HCT116 (cell line): Measurements from ENCODE around the gene PITHD1. TPM values are rescaled to one million over a fixed set of nuclear protein-coding genes. Genes with fewer than 3 reads are reported as not detected.

Experiments
- ATAC-seq: fragments of 200-7000 bp; cut with Tn5 transposase; 2 replicates; pipeline ENCODE4 v1.9.1; 2020; ENCODE audit warnings: mild to moderate bottlenecking, moderate library complexity
- BruUV-seq: library from RNA; stranded (reverse); fragments of 400-500 nt; replicated peaks from 2 replicates; lab custom pipeline; 2021; lab: Mats Ljungman, UMichigan
- CTCF ChIA-PET: fragments of 300-600 bp; sonication (Branson Sonifier 250); formaldehyde crosslinking; loops from one replicate; lab custom pipeline; 2021; ENCODE audit warnings: antibody characterized with exemption; lab: Charles Lee
- POLR2A ChIA-PET: fragments of 300-600, 350-600 bp; sonication (Branson Sonifier 250); formaldehyde crosslinking; loops from one replicate; lab custom pipeline; 2021; ENCODE audit warnings: antibody characterized with exemption; lab: Charles Lee
- RAD21 ChIA-PET, 2 experiments: fragments of 300-600 bp; sonication (Branson Sonifier 250); formaldehyde crosslinking; loops; one replicate each; lab custom pipeline; 2023; ENCODE audit warnings: low total read pairs in 2 of 2; ENCODE audit not compliant: uncharacterized antibody in 2 of 2, unreplicated experiment in 2 of 2, low non-redundant PET in 1 of 2; lab: Charles Lee
- DNase-seq: peaks from one replicate; pipeline ENCODE4 v3.0.0-alpha.2; 2010; ENCODE audit warnings: low read depth, low spot score
- H2AFZ ChIP-seq: fragments of 200-600 bp; shearing (Covaris generic), sonication (generic); 2 replicates; pipeline ENCODE4 v1.6.1; 2017; ENCODE audit warnings: low read depth, mixed run types, mixed read lengths, antibody characterized with exemption, low read length; ENCODE audit not compliant: poor library complexity, severe bottlenecking
- H3K27ac ChIP-seq: 2 replicates; pipeline ENCODE4 v1.5.1; 2012; ENCODE audit warnings: low read depth, low read length
- H3K27me3 ChIP-seq: fragments of 200-600 bp; sonication (generic); 2 replicates; pipeline ENCODE4 v1.6.1; 2016; ENCODE audit warnings: mixed run types, low read length, mixed read lengths; ENCODE audit not compliant: insufficient read depth
- H3K36me3 ChIP-seq, 2 experiments: fragments of 200-500 bp in 1 of 2; fragments of 200-600 bp in 1 of 2; sonication (Bioruptor generic) in 1 of 2; sonication (generic) in 1 of 2; 2 replicates each; pipeline versions ENCODE4 v1.5.1 to v1.6.1; 2014 to 2016; ENCODE audit warnings: low read length in 2 of 2, inconsistent platforms in 1 of 2, mixed read lengths in 1 of 2, mixed run types in 1 of 2; ENCODE audit not compliant: insufficient read depth in 2 of 2, control insufficient read depth in 1 of 2
- H3K4me1 ChIP-seq, 2 experiments: fragments of 200-600 bp in 1 of 2; sonication (generic) in 1 of 2; 2 replicates each; pipeline versions ENCODE4 v1.5.1 to v1.6.1; 2012 to 2017; ENCODE audit warnings: low read length in 2 of 2, inconsistent platforms in 1 of 2, mild to moderate bottlenecking in 1 of 2, mixed read lengths in 1 of 2, mixed run types in 1 of 2, moderate library complexity in 1 of 2; ENCODE audit not compliant: insufficient read depth in 2 of 2, control insufficient read depth in 1 of 2
- H3K4me2 ChIP-seq: fragments of 200-600 bp; sonication (generic); 2 replicates; pipeline ENCODE4 v1.6.1; 2017; ENCODE audit warnings: mixed run types, low read length, mixed read lengths
- H3K4me3 ChIP-seq, 2 experiments: fragments of 200-600 bp in 1 of 2; sonication (generic) in 1 of 2; replicated peaks in 1 of 2; 2 replicates each; pipeline ENCODE4 v1.5.1; 2011 to 2016; ENCODE audit warnings: low read length in 2 of 2, control low read depth in 1 of 2, low read depth in 1 of 2, mild to moderate bottlenecking in 1 of 2, mixed read lengths in 1 of 2, mixed run types in 1 of 2
- H3K79me2 ChIP-seq: fragments of 200-600 bp; sonication (generic); 2 replicates; pipeline ENCODE4 v1.6.1; 2017; ENCODE audit warnings: mild to moderate bottlenecking, mixed run types, low read length, moderate library complexity, mixed read lengths; ENCODE audit not compliant: insufficient read depth
- H3K9ac ChIP-seq: fragments of 200-600 bp; sonication (generic); 2 replicates; pipeline ENCODE4 v1.6.1; 2016; ENCODE audit warnings: low read length, mixed read lengths
- H3K9me2 ChIP-seq: fragments of 200-600 bp; sonication (generic), shearing (Covaris generic); 2 replicates; pipeline ENCODE4 v1.6.1; 2017; ENCODE audit warnings: mixed run types, mild to moderate bottlenecking, moderate library complexity; ENCODE audit not compliant: insufficient read depth
- H3K9me3 ChIP-seq, 2 experiments: fragments of 200-500 bp in 1 of 2; fragments of 200-600 bp in 1 of 2; sonication (Bioruptor generic) in 1 of 2; sonication (generic) in 1 of 2; 2 replicates each; pipeline ENCODE4 v1.6.1; 2014 to 2017; ENCODE audit warnings: low read length in 2 of 2, mixed read lengths in 2 of 2, inconsistent platforms in 1 of 2, low read depth in 1 of 2, mild to moderate bottlenecking in 1 of 2, mixed run types in 1 of 2, moderate library complexity in 1 of 2; ENCODE audit not compliant: control insufficient read depth in 1 of 2, insufficient read depth in 1 of 2
- H4K20me1 ChIP-seq: fragments of 200-600 bp; sonication (generic), shearing (Covaris generic); 2 replicates; pipeline ENCODE4 v1.6.1; 2017; ENCODE audit warnings: mixed run types, mild to moderate bottlenecking, moderate library complexity; ENCODE audit not compliant: insufficient read depth
- CEBPB ChIP-seq: IDR thresholded peaks from 2 replicates; pipeline ENCODE4 v1.6.1; 2012; ENCODE audit warnings: low read depth
- ELF1 ChIP-seq: IDR thresholded peaks from 2 replicates; pipeline ENCODE4 v1.6.1; 2012; ENCODE audit warnings: low read depth, borderline replicate concordance
- FOSL1 ChIP-seq: IDR thresholded peaks from 2 replicates; pipeline ENCODE4 v1.6.1; 2012; ENCODE audit warnings: low read depth
- intact Hi-C: fragments of 100-400 bp; cut with micrococcal nuclease; formaldehyde crosslinking; loops from 2 replicates; pipeline ENCODE4 v1.10.0; 2022
- total RNA-seq: library from RNA; stranded (reverse); gene quantifications from one replicate; pipeline ENCODE4 v1.2.1, GENCODE V29; 2021; ENCODE audit not compliant: unreplicated experiment
- TF ChIP-seq, protein P1 (sequence below): IDR thresholded peaks from 2 replicates; pipeline ENCODE4 v1.6.1; 2012
- TF ChIP-seq, protein P2 (sequence below): IDR thresholded peaks from 2 replicates; pipeline ENCODE4 v1.6.1; 2011; ENCODE audit warnings: mild to moderate bottlenecking, low read length, moderate library complexity; ENCODE audit not compliant: insufficient replicate concordance; ENCODE audit errors: extremely low read depth
- TF ChIP-seq, protein P3 (sequence below): IDR thresholded peaks from 2 replicates; pipeline ENCODE4 v1.6.1; 2012

PITHD1 gene
- total RNA-seq, 1 experiment from 2014 or later, result 57.2 TPM

DNA sequence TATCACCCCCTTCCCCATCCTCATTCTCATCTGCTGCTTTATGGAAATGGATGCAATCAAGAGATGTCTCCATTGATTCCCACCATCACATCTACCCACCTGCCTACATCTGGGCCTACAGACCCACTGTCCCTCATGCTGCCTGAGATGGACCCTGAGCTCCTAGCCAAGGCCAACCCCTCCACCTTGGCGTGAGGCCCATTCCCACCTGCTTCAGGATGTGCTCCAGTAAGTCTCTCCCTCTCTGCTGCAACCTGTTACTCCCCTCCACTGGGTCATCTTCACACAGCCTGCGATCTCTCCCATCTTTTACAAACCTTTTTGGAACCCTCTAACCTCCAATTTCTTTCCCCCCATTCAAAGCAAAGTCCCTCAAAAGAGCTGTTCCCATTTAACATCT lies 26.8 kb downstream of the PITHD1 start:
- H3K9me2 ChIP-seq, result no peaks in the 10 kb centered on the region
- H3K27me3 ChIP-seq, result no peaks in the 10 kb centered on the region
- H3K4me3 ChIP-seq, result no peak overlapping the region
- ChIA-PET CTCF (no interaction called here), RAD21 (no interaction called here), POLR2A (no interaction called here)
- DNase-seq (no peak), ATAC-seq (no peak)
- H2AFZ ChIP-seq, result no peak overlapping the region
- H4K20me1 ChIP-seq, result no peaks in the 10 kb centered on the region
- 0 out of 4 replicates have a peak, but pooled peaks cover 0 to 2% of the 10 kb centered on the region in 2 experiments for H3K36me3 ChIP-seq
- TF ChIP-seq, protein P1, sequence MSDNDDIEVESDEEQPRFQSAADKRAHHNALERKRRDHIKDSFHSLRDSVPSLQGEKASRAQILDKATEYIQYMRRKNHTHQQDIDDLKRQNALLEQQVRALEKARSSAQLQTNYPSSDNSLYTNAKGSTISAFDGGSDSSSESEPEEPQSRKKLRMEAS, result no peak
- H3K4me2 ChIP-seq, result no peak overlapping the region
- no peak overlapping the region for H3K9ac ChIP-seq
- 0 out of 2 replicates have a peak, but pooled peaks cover under 1% of the 10 kb centered on the region for H3K79me2 ChIP-seq
- peaks cover 10 to 13% of the 10 kb centered on the region in 2 experiments; a peak in 2 of 4 replicates for H3K4me1 ChIP-seq
- no peaks in the 10 kb centered on the region for H3K9me3 ChIP-seq
- intact Hi-C loops, result no loop called here
- no peak overlapping the region for H3K27ac ChIP-seq
- BruUV-seq, result no TSS peak

DNA sequence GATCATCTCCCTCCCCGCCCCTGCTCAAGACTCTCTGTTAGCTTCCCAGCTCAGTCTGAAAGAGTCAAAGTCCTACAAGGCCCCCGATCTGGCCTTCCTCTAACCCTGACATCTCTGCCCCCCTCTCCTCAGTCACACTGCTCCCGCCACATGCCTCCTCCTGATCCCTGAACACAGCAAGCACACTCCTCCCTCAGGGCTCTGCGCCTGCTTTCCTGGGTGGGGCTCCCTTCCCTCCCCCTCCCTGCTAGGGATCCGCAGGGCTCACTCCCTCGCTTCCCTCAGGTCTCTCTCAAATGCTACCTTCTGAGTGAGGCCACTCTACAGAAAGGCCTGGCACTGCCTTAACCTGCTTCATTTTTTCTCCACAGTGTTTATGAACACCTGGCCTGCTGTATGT lies 28.1 kb downstream of the PITHD1 start:
- ATAC-seq (no peak), DNase-seq (no peak)
- Histone ChIP-seq H3K9me3 (no peaks in the 10 kb centered on the region), H3K4me3 (no peak overlapping the region), H3K27ac (no peak overlapping the region), H3K9me2 (no peaks in the 10 kb centered on the region), H3K4me2 (no peak overlapping the region), H3K4me1 (peaks cover 11 to 19% of the 10 kb centered on the region in 2 experiments; a peak in 2 of 4 replicates), H3K27me3 (no peaks in the 10 kb centered on the region), H4K20me1 (no peaks in the 10 kb centered on the region), H2AFZ (no peak overlapping the region), H3K36me3 (0 out of 4 replicates have a peak, but pooled peaks cover 0 to 2% of the 10 kb centered on the region in 2 experiments), H3K9ac (no peak overlapping the region), H3K79me2 (no peaks in the 10 kb centered on the region)
- ChIA-PET RAD21 (no interaction called here), POLR2A (interaction anchor here (0.6 kb wide), 1 partner anchor 12 kb away, joined by 4 read pairs; no protein-coding TSS in a partner anchor), CTCF (no interaction called here)
- intact Hi-C loops, result no loop called here
- no TSS peak for BruUV-seq
- TF ChIP-seq ELF1, result no peak
- TF ChIP-seq, protein P2, sequence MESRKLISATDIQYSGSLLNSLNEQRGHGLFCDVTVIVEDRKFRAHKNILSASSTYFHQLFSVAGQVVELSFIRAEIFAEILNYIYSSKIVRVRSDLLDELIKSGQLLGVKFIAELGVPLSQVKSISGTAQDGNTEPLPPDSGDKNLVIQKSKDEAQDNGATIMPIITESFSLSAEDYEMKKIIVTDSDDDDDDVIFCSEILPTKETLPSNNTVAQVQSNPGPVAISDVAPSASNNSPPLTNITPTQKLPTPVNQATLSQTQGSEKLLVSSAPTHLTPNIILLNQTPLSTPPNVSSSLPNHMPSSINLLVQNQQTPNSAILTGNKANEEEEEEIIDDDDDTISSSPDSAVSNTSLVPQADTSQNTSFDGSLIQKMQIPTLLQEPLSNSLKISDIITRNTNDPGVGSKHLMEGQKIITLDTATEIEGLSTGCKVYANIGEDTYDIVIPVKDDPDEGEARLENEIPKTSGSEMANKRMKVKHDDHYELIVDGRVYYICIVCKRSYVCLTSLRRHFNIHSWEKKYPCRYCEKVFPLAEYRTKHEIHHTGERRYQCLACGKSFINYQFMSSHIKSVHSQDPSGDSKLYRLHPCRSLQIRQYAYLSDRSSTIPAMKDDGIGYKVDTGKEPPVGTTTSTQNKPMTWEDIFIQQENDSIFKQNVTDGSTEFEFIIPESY, result no peak
- TF ChIP-seq CEBPB, result no peak
- TF ChIP-seq, protein P3, sequence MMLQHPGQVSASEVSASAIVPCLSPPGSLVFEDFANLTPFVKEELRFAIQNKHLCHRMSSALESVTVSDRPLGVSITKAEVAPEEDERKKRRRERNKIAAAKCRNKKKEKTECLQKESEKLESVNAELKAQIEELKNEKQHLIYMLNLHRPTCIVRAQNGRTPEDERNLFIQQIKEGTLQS, result no peak
- TF ChIP-seq FOSL1, result no peak
